IMR-90 (cell line): Measurements from ENCODE around the gene RND3. TPM values are rescaled to one million over a fixed set of nuclear protein-coding genes. Genes with fewer than 3 reads are reported as not detected.

Experiments used
- ATAC-seq: fragments of 200-7000 bp; cut with Tn5 transposase; 2 replicates; pipeline ENCODE4 v1.9.1; 2020; ENCODE audit warnings: low read depth, mild to moderate bottlenecking, moderate library complexity
- BruUV-seq: library from RNA; stranded (reverse); fragments of 400-500 nt; replicated peaks from 2 replicates; lab custom pipeline; 2021; lab: Mats Ljungman, UMichigan
- CTCF ChIA-PET: fragments of 300-600 bp; formaldehyde crosslinking; extraction: SDS; loops from one replicate; lab custom pipeline; 2021; ENCODE audit warnings: antibody characterized with exemption; lab: Yijun Ruan, JAX
- POLR2A ChIA-PET: fragments of 300-600 bp; sonication (Branson Sonifier 250); formaldehyde crosslinking; loops from one replicate; lab custom pipeline; 2022; ENCODE audit warnings: antibody characterized with exemption; ENCODE audit not compliant: unreplicated experiment; lab: Charles Lee
- DNase-seq: peaks from one replicate; pipeline ENCODE4 v3.0.0; 2013
- H2AFZ ChIP-seq: replicated peaks from 2 replicates; pipeline ENCODE3; 2013; ENCODE audit warnings: low read length, mild to moderate bottlenecking; ENCODE audit not compliant: poor library complexity
- H2AK5ac ChIP-seq: 2 replicates; pipeline ENCODE4 v1.6.1; 2013; ENCODE audit warnings: low read depth, low read length, inconsistent platforms
- H2AK9ac ChIP-seq: replicated peaks from 2 replicates; pipeline ENCODE3; 2013; ENCODE audit warnings: mild to moderate bottlenecking, low read depth, low read length, moderate library complexity; ENCODE audit not compliant: poor library complexity
- H2BK120ac ChIP-seq: 2 replicates; pipeline ENCODE4 v1.6.1; 2013; ENCODE audit warnings: low read depth, low read length, inconsistent platforms
- H2BK15ac ChIP-seq: 3 replicates; pipeline ENCODE4 v1.6.1; 2013; ENCODE audit warnings: low read depth, low read length, inconsistent platforms
- H2BK20ac ChIP-seq: 2 replicates; pipeline ENCODE4 v1.6.1; 2013; ENCODE audit warnings: low read depth, mild to moderate bottlenecking, inconsistent platforms, low read length, moderate library complexity
- H2BK5ac ChIP-seq: 2 replicates; pipeline ENCODE4 v1.6.1; 2013; ENCODE audit warnings: mild to moderate bottlenecking, low read depth, low read length, inconsistent platforms; ENCODE audit not compliant: poor library complexity, severe bottlenecking
- H3K14ac ChIP-seq: replicated peaks from 2 replicates; pipeline ENCODE4 v1.6.1; 2013; ENCODE audit warnings: low read depth, low read length, inconsistent platforms
- H3K18ac ChIP-seq: 2 replicates; pipeline ENCODE4 v1.6.1; 2013; ENCODE audit warnings: low read depth, low read length, control low read depth
- H3K23ac ChIP-seq: 2 replicates; pipeline ENCODE4 v1.6.1; 2013; ENCODE audit warnings: low read depth, low read length, inconsistent platforms
- H3K27ac ChIP-seq: 2 replicates; pipeline ENCODE4 v1.5.1; 2013; ENCODE audit warnings: mild to moderate bottlenecking, control low read depth, low read length; ENCODE audit not compliant: insufficient read depth
- H3K27me3 ChIP-seq: 2 replicates; pipeline ENCODE4 v1.6.1; 2013; ENCODE audit warnings: low read length; ENCODE audit not compliant: control insufficient read depth, insufficient read depth
- H3K36me3 ChIP-seq: 2 replicates; pipeline ENCODE4 v1.6.1; 2013; ENCODE audit warnings: low read length, mixed read lengths; ENCODE audit not compliant: control insufficient read depth, insufficient read depth
- H3K4ac ChIP-seq: 2 replicates; pipeline ENCODE4 v1.6.1; 2013; ENCODE audit warnings: low read depth, low read length, inconsistent platforms
- H3K4me1 ChIP-seq: 2 replicates; pipeline ENCODE4 v1.6.1; 2013; ENCODE audit warnings: low read length, mixed read lengths; ENCODE audit not compliant: control insufficient read depth, insufficient read depth
- H3K4me2 ChIP-seq: 2 replicates; pipeline ENCODE4 v1.6.1; 2013; ENCODE audit warnings: low read depth, mild to moderate bottlenecking, control low read depth, low read length, moderate library complexity
- H3K4me3 ChIP-seq: 2 replicates; pipeline ENCODE4 v1.5.1; 2013; ENCODE audit warnings: low read depth, mild to moderate bottlenecking, control low read depth, low read length, moderate library complexity; ENCODE audit not compliant: insufficient read depth
- H3K56ac ChIP-seq: 2 replicates; pipeline ENCODE4 v1.6.1; 2013; ENCODE audit warnings: low read length, inconsistent platforms; ENCODE audit not compliant: insufficient read depth; ENCODE audit errors: extremely low read depth
- H3K79me1 ChIP-seq, 2 experiments: 2 replicates each; pipeline ENCODE4 v1.6.1; 2013; ENCODE audit warnings: low read length in 2 of 2, inconsistent platforms in 1 of 2, low read depth in 1 of 2
- H3K9ac ChIP-seq: 2 replicates; pipeline ENCODE4 v1.6.1; 2013; ENCODE audit warnings: low read depth, low read length, control low read depth
- H3K9me1 ChIP-seq: 2 replicates; pipeline ENCODE4 v1.6.1; 2013; ENCODE audit warnings: low read length, inconsistent platforms; ENCODE audit not compliant: insufficient read depth
- H3K9me3 ChIP-seq: 2 replicates; pipeline ENCODE4 v1.6.1; 2013; ENCODE audit warnings: low read length; ENCODE audit not compliant: control insufficient read depth, insufficient read depth
- H4K20me1 ChIP-seq: 2 replicates; pipeline ENCODE4 v1.6.1; 2013; ENCODE audit warnings: low read length, inconsistent platforms; ENCODE audit not compliant: insufficient read depth
- H4K5ac ChIP-seq: 2 replicates; pipeline ENCODE4 v1.6.1; 2013; ENCODE audit warnings: mild to moderate bottlenecking, low read depth, low read length, control low read depth
- H4K8ac ChIP-seq, 2 experiments: 2 replicates each; pipeline ENCODE4 v1.6.1; 2013; ENCODE audit warnings: low read depth in 2 of 2, low read length in 2 of 2, control low read depth in 1 of 2, inconsistent platforms in 1 of 2
- H4K91ac ChIP-seq: 2 replicates; pipeline ENCODE4 v1.6.1; 2013; ENCODE audit warnings: low read depth, low read length, inconsistent platforms; ENCODE audit not compliant: insufficient read depth
- MAFK ChIP-seq: IDR thresholded peaks from 2 replicates; pipeline ENCODE4 v1.6.1; 2012; ENCODE audit warnings: low read depth, low read length, improper control_type of control experiment
- NFE2L2 ChIP-seq: fragments of 150-350 bp; IDR thresholded peaks from 2 replicates; pipeline ENCODE4 v1.6.1; 2016; ENCODE audit warnings: low read depth, mild to moderate bottlenecking, low read length
- WGBS, 2 experiments: methylation state at CpG; one replicate each; pipeline versions ENCODE4 v1.1.5 to v1.1.7; 2013; ENCODE audit warnings: missing lambda C conversion rate in 2 of 2; ENCODE audit not compliant: insufficient read length in 1 of 2; ENCODE audit errors: extremely low coverage in 2 of 2; 5-methylcytosine and 5-hydroxymethylcytosine counted together
- dilution Hi-C: fragments of 300-500 bp; cut with HindIII; formaldehyde crosslinking; loops from one replicate; pipeline ENCODE4 v1.14.3; 2018; ENCODE audit warnings: low sequenced_read_pairs; ENCODE audit not compliant: unreplicated experiment
- in situ Hi-C: fragments of 300-500 bp; cut with MboI; formaldehyde crosslinking; loops from 3 replicates; pipeline ENCODE4 v1.14.3; 2019; ENCODE audit warnings: low sequenced_read_pairs, inconsistent platforms, mixed read lengths
- intact Hi-C: fragments of 100-400 bp; cut with micrococcal nuclease; formaldehyde crosslinking; loops from 2 replicates; pipeline ENCODE4 v1.10.0; 2022
- polyA plus RNA-seq, 3 experiments: library from polyadenylated mRNA; depleted of rRNA; stranded (reverse); fragments of >200 nt; gene quantifications; 2 replicates each; pipeline ENCODE4 v1.2.3, GENCODE V29; 2012; ENCODE audit warnings: low replicate concordance in 1 of 3
- total RNA-seq: library from RNA; depleted of rRNA; stranded (reverse); fragments of >200 nt; gene quantifications from 2 replicates; pipeline ENCODE4 v1.2.3, GENCODE V29; 2012
- TF ChIP-seq, protein P1 (sequence below): fragments of 150-350 bp; IDR thresholded peaks from 2 replicates; pipeline ENCODE4 v1.6.1; 2016; ENCODE audit warnings: low read depth, mild to moderate bottlenecking, low read length, moderate library complexity, borderline replicate concordance

Gene RND3
- total and polyA plus RNA-seq, 2 of the 4 experiments (the other 2 are of a cell fraction), result 111 to 449 TPM

DNA sequence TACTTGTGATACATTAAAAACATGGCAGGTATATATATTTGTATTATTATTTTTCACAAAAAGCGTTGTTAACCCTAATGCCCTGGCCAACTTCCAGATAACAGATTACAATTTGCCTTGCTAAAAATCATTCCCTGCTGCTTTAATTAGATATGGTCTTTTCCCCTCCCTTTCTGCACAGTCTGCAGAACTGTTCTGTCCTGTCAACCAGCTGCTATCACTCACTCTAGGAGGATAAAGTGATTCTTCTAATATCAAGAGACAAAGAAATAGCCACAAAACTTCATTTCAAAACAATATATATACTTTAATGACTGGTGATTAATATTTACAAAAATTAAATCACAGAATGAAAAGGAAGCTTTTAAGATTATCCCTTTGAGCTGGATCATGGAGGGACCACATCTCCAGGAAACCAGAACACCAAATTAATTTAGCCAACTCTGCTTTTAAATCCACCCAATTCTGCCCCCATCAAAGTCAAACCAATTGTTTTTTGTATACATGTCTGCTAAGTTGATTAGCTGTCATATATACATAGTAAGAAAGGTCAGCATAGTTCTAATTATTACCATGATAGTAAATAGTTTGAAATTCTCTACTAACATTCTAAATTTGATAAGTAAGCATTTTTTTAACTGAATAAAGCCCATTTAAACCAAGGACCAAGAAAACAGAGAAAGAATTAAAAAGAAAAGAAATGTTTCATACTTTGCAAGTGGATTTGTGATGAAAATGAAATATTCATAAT is 55.7 kb downstream of the RND3 start:
- Histone ChIP-seq H3K9ac (no peak overlapping the region), H3K18ac (no peak overlapping the region), H3K36me3 (no peaks in the 10 kb centered on the region), H4K5ac (no peak overlapping the region), H3K4me1 (no peaks in the 10 kb centered on the region), H3K4me2 (no peak overlapping the region), H3K27ac (no peak overlapping the region), H2AK9ac (no peak overlapping the region), H4K20me1 (no peaks in the 10 kb centered on the region), H3K9me3 (no peaks in the 10 kb centered on the region), H3K4me3 (no peak overlapping the region), H2AK5ac (no peak overlapping the region), H2BK20ac (no peak overlapping the region), H2BK5ac (no peak overlapping the region), H2BK120ac (no peak overlapping the region), H3K27me3 (no peaks in the 10 kb centered on the region), H3K79me1 (no peaks in the 10 kb centered on the region), H3K14ac (no peak overlapping the region), H4K91ac (no peak overlapping the region), H2BK15ac (no peak overlapping the region), H2AFZ (no peak overlapping the region), H3K9me1 (no peaks in the 10 kb centered on the region), H3K4ac (no peak overlapping the region), H4K8ac (no peak overlapping the region), H3K23ac (no peak overlapping the region), H3K56ac (no peak overlapping the region)
- no TSS peak for BruUV-seq
- TF ChIP-seq MAFK (peak; percentile 72), NFE2L2 (no peak)
- TF ChIP-seq, protein P1, sequence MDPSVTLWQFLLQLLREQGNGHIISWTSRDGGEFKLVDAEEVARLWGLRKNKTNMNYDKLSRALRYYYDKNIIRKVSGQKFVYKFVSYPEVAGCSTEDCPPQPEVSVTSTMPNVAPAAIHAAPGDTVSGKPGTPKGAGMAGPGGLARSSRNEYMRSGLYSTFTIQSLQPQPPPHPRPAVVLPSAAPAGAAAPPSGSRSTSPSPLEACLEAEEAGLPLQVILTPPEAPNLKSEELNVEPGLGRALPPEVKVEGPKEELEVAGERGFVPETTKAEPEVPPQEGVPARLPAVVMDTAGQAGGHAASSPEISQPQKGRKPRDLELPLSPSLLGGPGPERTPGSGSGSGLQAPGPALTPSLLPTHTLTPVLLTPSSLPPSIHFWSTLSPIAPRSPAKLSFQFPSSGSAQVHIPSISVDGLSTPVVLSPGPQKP, result no peak
- ChIA-PET POLR2A (no interaction called here), CTCF (no interaction called here)
- ATAC-seq (no peak), DNase-seq (no peak)
- dilution Hi-C loops, result no loop called here
- WGBS, 2 experiments, result no CpG with 5 or more reads among the region's 1 CpG
- intact Hi-C loops, result no loop called here
- in situ Hi-C loops, result no loop called here
